ENCODE results near the gene GRAMD4. TPM values are rescaled to one million over a fixed set of nuclear protein-coding genes. Genes with fewer than 3 reads are reported as not detected.

GRAMD4 gene, protein sequence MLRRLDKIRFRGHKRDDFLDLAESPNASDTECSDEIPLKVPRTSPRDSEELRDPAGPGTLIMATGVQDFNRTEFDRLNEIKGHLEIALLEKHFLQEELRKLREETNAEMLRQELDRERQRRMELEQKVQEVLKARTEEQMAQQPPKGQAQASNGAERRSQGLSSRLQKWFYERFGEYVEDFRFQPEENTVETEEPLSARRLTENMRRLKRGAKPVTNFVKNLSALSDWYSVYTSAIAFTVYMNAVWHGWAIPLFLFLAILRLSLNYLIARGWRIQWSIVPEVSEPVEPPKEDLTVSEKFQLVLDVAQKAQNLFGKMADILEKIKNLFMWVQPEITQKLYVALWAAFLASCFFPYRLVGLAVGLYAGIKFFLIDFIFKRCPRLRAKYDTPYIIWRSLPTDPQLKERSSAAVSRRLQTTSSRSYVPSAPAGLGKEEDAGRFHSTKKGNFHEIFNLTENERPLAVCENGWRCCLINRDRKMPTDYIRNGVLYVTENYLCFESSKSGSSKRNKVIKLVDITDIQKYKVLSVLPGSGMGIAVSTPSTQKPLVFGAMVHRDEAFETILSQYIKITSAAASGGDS
- 13.7 TPM for polyA plus RNA-seq (2013, experiment 1 of 2)
- 12.7 TPM for polyA plus RNA-seq (2013, experiment 2 of 2)

DNA sequence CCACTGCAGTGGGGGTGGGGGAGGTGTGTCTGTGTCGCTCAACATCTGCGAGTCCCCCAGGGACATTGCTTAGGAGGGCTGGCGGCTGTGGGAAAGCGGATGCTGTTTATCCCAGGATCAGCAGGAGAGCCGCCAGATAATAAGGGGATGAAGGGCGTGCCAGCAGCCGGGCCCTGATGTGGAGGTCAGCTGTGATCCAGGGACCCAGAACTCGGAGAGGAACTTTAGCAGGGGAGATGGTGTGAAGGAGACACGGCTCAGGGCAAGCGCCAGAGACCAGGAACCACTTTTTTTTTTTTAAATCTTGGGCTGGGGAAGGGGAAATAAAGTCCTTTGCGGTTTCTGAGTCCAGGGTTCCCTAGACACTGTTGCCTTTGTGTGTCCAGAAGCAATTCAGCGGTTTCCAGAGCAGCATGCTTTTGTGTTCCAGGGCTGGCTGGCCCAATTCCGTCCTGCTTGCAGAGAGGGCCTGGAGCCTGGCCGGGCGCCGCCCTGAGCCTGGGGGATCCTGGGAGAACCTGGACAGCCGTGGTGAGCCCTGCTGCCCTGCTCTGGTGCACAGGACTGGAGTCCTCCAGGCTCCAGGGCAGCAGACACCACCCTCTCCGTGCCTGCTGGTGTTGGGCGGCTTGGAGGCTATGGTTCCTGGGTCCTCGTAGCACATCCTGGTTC, at the start of gene GRAMD4:
TSS of gene GRAMD4 (plus strand) at position 557 of the 672 bp plus-strand sequence. CDS start 6,414 bp downstream, outside the sequence.
- WGBS = 76% methylated on average over 20 of the region's 20 CpGs
- no peaks in the 10 kb centered on the region for H3K27me3 ChIP-seq (ENCODE audit: insufficient read depth, low read length)

DNA sequence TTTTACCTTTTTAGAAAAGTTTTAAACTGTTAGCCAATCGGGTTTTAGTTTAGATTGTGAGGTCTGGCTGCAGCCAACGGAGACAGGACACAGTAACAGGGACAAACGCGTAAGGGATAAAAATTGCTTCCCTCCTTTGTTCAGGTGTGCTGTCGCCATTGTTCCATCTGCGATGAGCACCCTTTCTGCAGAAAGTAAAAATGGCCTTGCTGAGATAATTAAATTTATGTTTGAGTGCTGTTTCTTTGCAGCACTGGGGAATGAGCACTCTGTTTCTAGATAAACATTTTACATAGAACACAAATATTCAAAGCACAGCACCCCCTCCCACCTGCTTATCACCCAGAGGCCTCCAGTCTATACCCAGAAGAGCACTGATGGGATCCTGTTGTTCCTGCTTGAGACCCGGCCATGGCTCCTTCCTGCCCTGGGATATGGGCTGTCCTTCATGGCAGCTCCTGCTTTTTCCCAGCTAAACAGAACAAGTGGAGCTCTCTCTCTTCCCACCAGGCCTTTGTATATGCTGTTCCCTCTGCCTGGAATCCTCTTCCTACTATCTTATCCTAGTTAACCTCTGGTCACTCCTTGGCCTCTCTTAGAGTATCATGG, 48.4 kb upstream of the GRAMD4 start:
- Histone ChIP-seq H3K36me3 (ENCODE audit: insufficient read depth, low read length) (no peaks in the 10 kb centered on the region), H3K9ac (ENCODE audit: low read depth, low read length) (no peak overlapping the region), H3K27me3 (ENCODE audit: insufficient read depth, low read length) (peaks cover 5% of the 10 kb centered on the region; the same call in 1 of the 2 replicates), H3K27ac (ENCODE audit: low read depth, low read length) (no peak overlapping the region), H3K9me3 (ENCODE audit: insufficient read depth, low read depth, low read length) (peaks cover 5% of the 10 kb centered on the region; the same call in 1 of the 2 replicates), H3K4me1 (ENCODE audit: insufficient read depth, low read length) (peaks cover 9% of the 10 kb centered on the region), H3K4me3 (ENCODE audit: low read length) (no peak overlapping the region)
- 61% methylated on average over 5 of the region's 7 CpGs for WGBS

More for the DNA sequence above, at the start of gene GRAMD4:
- H3K27ac ChIP-seq (ENCODE audit: low read depth, low read length) = no peak within 1 kb of the TSS
- H3K4me3 ChIP-seq (ENCODE audit: low read length) = no peak within 1 kb of the TSS
- H3K36me3 ChIP-seq (ENCODE audit: insufficient read depth, low read length) = no peaks in the 10 kb centered on the region
- no peak within 1 kb of the TSS for H3K9ac ChIP-seq (ENCODE audit: low read depth, low read length)
- no peaks in the 10 kb centered on the region for H3K4me1 ChIP-seq (ENCODE audit: insufficient read depth, low read length)
- H3K9me3 ChIP-seq (ENCODE audit: insufficient read depth, low read depth, low read length) = no peaks in the 10 kb centered on the region

DNA sequence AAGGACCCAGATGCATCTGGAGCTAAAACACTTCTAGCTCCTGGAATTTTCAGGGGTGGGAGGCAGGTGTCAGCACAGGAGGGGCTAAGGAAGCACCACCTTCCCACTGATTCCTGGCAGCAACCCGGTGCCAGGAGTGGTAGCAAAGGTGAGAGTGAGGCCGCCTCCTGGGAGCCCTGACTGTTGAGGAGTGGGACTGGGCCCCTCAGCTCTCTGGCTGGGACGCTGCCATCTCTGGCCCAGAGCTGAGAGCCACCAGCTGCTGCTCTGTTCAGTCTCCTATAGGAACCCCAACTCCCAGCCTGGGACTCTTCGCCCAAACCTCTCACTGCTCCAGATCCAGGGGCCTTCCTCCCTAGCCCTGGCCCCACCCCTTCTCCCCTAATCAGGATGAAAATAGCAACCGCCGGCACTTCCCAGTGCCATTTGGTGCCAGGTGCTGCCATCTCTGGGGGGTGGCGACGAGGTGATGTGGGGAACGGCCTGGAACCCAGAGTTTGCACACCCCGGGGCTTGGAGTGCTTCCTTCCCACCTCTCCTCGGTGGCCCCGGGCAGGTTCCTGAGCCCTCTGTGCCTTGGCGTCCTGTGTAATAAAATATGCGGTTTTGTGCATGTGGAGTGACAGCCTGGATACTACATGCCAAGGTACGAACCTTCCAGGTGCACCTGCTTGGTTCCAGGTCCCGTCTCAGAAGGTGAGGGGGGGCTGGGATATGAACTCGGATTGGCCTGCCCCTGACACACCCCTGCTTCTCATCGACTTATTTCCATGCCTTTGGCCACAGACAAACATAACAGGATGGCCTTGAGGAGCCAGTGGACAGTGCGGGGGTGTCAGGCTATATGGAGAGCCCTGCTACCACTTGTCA, 47.0 kb upstream of the GRAMD4 start:
- no peak overlapping the region for H3K9ac ChIP-seq (ENCODE audit: low read depth, low read length)
- WGBS = 94% methylated on average over 19 of the region's 19 CpGs
- H3K36me3 ChIP-seq (ENCODE audit: insufficient read depth, low read length) = no peaks in the 10 kb centered on the region
- H3K4me1 ChIP-seq (ENCODE audit: insufficient read depth, low read length) = peaks cover 9% of the 10 kb centered on the region
- peaks cover 13% of the 10 kb centered on the region for H3K27me3 ChIP-seq (ENCODE audit: insufficient read depth, low read length)
- H3K4me3 ChIP-seq (ENCODE audit: low read length) = no peak overlapping the region
- no peak overlapping the region for H3K27ac ChIP-seq (ENCODE audit: low read depth, low read length)
- peaks cover 5% of the 10 kb centered on the region; the same call in 1 of the 2 replicates for H3K9me3 ChIP-seq (ENCODE audit: insufficient read depth, low read depth, low read length)

DNA sequence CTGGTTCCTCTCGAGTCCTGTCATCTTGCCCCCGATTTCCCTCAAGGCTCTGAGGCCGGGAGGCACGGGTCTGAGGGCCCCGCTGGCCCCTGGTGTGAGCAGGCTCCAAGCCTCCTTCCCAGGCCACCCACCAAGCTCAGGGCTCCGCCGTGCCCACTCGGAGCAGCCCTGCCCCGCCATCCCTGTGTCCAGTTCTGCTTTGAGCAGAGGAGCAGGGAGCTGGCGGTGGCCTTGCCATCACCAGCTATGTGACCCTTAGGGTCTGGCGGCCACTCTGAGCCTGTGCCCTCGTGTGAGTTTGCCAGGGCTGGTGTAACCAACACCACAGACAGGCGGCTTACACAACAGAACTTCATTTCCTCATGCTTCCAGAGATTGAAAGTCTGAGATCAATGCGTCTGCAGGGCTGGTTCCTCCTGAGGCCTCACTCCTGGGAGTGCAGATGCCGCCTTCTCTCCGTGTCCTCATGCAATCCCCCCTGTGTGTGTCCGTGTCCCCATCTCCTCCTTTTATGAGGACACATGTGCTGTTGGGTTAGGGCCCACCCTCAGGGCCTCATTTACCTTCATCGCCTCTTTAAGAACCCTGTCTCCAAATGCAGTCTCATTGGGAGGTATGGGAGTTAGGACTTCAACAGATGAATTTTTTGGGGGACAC, 46.3 kb upstream of the GRAMD4 start:
- Histone ChIP-seq H3K4me3 (ENCODE audit: low read length) (no peak overlapping the region), H3K9ac (ENCODE audit: low read depth, low read length) (no peak overlapping the region), H3K4me1 (ENCODE audit: insufficient read depth, low read length) (peaks cover 9% of the 10 kb centered on the region), H3K27me3 (ENCODE audit: insufficient read depth, low read length) (peaks cover 13% of the 10 kb centered on the region), H3K36me3 (ENCODE audit: insufficient read depth, low read length) (no peaks in the 10 kb centered on the region), H3K27ac (ENCODE audit: low read depth, low read length) (no peak overlapping the region), H3K9me3 (ENCODE audit: insufficient read depth, low read depth, low read length) (peaks cover 5% of the 10 kb centered on the region; the same call in 1 of the 2 replicates)
- 90% methylated on average over 18 of the region's 18 CpGs for WGBS

DNA sequence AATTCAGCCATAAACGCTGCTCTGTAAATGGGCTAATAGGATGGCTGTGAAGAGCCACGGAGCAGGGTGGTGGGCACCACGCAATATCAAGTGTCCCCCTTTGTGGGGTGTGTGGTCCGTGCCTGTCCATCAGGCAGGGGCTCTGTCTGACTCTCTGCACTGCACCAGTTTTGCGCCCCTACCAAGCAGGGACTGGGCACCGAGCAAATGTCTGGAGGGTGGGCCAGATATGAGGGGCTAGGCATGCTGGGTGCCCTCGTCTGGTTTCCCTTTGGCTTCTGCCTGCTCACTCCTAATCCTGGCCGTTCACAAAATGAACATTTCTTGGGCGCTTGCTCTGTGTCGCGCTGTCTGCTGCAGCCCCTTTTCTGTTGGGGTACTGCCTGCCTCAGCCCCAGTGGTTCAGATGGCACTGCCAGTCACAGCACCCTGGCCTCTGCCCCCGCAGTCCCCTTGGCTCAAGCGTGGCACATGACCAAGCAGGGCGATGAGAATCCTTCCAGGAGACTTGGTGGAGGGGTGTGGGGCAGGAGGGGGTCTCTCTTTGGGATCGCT, 45.7 kb upstream of the GRAMD4 start:
- Histone ChIP-seq H3K27me3 (ENCODE audit: insufficient read depth, low read length) (peaks cover 13% of the 10 kb centered on the region), H3K4me3 (ENCODE audit: low read length) (no peak overlapping the region), H3K36me3 (ENCODE audit: insufficient read depth, low read length) (no peaks in the 10 kb centered on the region), H3K9ac (ENCODE audit: low read depth, low read length) (no peak overlapping the region), H3K27ac (ENCODE audit: low read depth, low read length) (no peak overlapping the region), H3K9me3 (ENCODE audit: insufficient read depth, low read depth, low read length) (peaks cover 5% of the 10 kb centered on the region; the same call in 1 of the 2 replicates), H3K4me1 (ENCODE audit: insufficient read depth, low read length) (peaks cover 9% of the 10 kb centered on the region)
- WGBS = 92% methylated on average over 15 of the region's 15 CpGs

DNA sequence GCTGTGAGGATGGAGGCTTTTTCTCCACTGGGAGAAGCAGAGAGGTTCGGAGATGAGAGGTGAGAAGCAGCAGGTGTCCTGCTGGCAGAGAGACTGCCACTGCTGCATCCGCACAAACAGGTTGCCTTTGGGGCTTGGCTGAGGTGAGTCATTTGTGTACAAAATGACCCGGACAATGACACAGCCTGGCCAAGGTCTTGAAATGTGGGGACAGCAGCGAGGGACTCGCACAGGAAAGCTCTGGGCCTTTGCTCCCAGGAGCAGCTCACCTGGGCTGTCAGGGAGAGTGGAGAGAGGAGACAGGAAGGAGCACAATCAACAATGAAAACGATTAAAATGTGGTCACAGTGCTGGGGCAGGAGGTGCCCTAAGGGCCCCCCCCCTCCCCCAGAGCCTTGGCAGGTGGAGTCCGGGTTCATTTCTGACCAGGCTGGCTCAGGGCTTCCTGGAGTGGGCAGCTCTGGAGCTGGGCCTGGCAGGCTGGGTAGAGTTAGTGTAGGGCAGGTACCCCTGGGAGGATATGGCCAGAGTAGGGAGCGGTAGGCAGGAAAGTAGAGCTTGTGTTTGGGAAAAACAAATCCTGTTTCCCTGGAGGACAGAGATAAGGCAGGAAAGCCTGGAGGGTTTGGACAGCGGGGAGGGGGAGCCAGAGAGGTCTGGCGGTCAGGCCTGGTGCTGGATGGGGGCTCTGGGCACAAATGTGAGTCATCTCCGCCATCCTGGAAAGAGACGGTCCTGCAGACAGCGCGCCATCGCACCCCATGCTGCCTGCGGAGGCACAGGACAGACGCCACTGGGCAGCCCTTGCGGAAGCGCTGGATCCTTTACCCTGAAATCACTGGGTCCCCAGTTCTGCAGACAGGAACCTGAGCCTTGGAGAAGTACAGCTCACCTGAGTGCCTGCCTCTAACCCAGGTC, 44.9 kb upstream of the GRAMD4 start:
- Histone ChIP-seq H3K9ac (ENCODE audit: low read depth, low read length) (peak overlapping the region; percentile 24; the same call in 1 of the 2 replicates), H3K36me3 (ENCODE audit: insufficient read depth, low read length) (no peaks in the 10 kb centered on the region), H3K27ac (ENCODE audit: low read depth, low read length) (no peak overlapping the region), H3K27me3 (ENCODE audit: insufficient read depth, low read length) (peaks cover 13% of the 10 kb centered on the region), H3K4me3 (ENCODE audit: low read length) (peak overlapping the region; percentile 65; the same call in 1 of the 2 replicates), H3K4me1 (ENCODE audit: insufficient read depth, low read length) (peaks cover 10% of the 10 kb centered on the region), H3K9me3 (ENCODE audit: insufficient read depth, low read depth, low read length) (peaks cover 5% of the 10 kb centered on the region; the same call in 1 of the 2 replicates)
- 54% methylated on average over 19 of the region's 19 CpGs for WGBS

DNA sequence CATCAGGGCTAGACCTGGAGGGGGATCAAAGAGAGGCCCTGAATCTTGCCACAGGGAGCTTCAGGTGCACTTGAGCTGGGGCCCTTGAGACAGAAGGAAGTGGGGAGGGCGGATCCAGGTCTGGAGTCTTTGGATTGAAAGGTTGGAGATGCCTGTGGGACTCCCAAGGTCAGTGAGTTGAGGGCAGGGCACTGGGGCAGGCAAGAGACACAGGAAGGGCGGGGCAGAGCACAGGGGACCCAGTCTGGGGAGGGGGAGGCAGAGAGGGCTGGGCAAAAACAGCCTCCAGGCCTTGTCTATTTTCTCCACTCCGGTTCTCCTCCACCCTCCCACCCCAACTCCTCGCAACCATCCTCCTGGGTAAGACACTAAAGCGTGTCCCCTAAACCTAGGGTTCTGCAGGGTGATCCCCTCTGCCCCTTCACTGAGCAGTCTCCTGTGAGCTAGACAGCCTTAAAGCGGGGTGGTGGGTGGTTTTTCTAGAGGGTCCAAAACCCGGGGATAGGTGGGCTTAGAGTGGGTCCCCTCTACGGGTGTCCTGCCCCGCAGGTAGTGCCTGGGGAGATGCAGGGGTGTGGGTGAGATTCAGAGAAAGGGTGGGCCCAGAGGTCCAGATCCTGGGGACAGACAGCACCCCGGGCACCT, 44.2 kb upstream of the GRAMD4 start:
- Histone ChIP-seq H3K4me3 (ENCODE audit: low read length) (peak overlapping the region; percentile 65), H3K36me3 (ENCODE audit: insufficient read depth, low read length) (no peaks in the 10 kb centered on the region), H3K27ac (ENCODE audit: low read depth, low read length) (no peak overlapping the region), H3K4me1 (ENCODE audit: insufficient read depth, low read length) (peaks cover 11% of the 10 kb centered on the region), H3K27me3 (ENCODE audit: insufficient read depth, low read length) (peaks cover 13% of the 10 kb centered on the region), H3K9ac (ENCODE audit: low read depth, low read length) (peak overlapping the region; percentile 83), H3K9me3 (ENCODE audit: insufficient read depth, low read depth, low read length) (peaks cover 5% of the 10 kb centered on the region; the same call in 1 of the 2 replicates)
- WGBS = 34% methylated on average over 10 of the region's 10 CpGs

DNA sequence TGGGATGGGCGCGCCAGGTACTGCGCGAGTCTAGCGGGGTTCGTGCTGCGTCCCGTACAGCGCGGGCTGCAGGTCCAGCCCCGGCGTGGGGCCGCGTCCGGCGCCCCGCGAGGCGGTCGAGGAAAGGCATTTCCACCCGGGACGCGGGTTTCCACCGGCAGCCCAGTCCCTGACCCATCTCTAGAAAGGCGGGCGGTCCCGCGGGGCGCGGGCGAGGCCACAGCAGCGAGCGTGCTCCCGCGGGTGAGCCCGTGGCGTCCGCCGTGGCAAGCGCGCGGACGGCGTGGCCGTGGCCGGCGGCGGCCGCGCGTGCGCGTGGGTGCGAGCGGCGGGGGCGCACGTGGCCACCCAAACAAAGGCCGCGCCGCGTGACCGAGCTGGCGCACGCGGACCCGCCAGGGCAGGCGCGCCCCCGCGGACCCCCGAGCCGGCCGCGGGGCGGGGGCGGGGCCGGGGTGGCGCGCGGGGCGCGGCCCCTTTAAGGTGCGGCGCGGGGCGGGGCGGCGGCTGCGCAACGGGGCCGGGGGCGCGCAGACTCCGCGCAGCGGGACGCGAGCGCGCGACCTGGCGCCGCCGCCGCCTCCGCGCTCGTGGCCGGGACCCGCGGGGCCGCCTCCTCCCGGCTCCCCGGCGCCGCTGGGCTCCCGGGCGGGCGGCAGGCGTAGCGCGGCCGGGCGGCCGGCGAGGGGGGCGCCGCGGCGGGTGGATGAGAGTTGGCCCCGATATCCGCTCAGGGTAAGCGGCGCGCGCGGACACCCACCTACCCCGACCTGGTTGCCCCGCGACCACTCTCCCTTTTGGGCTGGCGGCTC, 43.4 kb upstream of the GRAMD4 start:
- Histone ChIP-seq H3K4me1 (ENCODE audit: insufficient read depth, low read length) (peaks cover 11% of the 10 kb centered on the region), H3K36me3 (ENCODE audit: insufficient read depth, low read length) (no peaks in the 10 kb centered on the region), H3K9ac (ENCODE audit: low read depth, low read length) (peak overlapping the region; percentile 83), H3K27ac (ENCODE audit: low read depth, low read length) (no peak overlapping the region), H3K9me3 (ENCODE audit: insufficient read depth, low read depth, low read length) (peaks cover 4% of the 10 kb centered on the region; the same call in 1 of the 2 replicates), H3K4me3 (ENCODE audit: low read length) (peak overlapping the region; percentile 67), H3K27me3 (ENCODE audit: insufficient read depth, low read length) (peaks cover 13% of the 10 kb centered on the region)
- 1% methylated on average over 142 of the region's 142 CpGs for WGBS
